Measurements from ENCODE around the gene CCR8.

- TF ChIP-seq SALL2 (tag by site-specific recombination; IDR thresholded peaks at IDR 0.05; ENCODE audit: borderline replicate concordance) (no peak), ZNF571 (tag by site-specific recombination; IDR thresholded peaks at IDR 0.05) (no peak), ZNF184 (tag by site-specific recombination; IDR thresholded peaks at IDR 0.05) (no peak), ZNF146 (tag by site-specific recombination; IDR thresholded peaks at IDR 0.05) (no peak)
- TF ChIP-seq, protein P1, sequence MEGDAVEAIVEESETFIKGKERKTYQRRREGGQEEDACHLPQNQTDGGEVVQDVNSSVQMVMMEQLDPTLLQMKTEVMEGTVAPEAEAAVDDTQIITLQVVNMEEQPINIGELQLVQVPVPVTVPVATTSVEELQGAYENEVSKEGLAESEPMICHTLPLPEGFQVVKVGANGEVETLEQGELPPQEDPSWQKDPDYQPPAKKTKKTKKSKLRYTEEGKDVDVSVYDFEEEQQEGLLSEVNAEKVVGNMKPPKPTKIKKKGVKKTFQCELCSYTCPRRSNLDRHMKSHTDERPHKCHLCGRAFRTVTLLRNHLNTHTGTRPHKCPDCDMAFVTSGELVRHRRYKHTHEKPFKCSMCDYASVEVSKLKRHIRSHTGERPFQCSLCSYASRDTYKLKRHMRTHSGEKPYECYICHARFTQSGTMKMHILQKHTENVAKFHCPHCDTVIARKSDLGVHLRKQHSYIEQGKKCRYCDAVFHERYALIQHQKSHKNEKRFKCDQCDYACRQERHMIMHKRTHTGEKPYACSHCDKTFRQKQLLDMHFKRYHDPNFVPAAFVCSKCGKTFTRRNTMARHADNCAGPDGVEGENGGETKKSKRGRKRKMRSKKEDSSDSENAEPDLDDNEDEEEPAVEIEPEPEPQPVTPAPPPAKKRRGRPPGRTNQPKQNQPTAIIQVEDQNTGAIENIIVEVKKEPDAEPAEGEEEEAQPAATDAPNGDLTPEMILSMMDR (tag by site-specific recombination; IDR thresholded peaks at IDR 0.05) = no peak
These were observed 21.2 kb downstream of the CCR8 start for GRCh38 chr3:39350714-39351113.

Data from HEK293 (cell line).